Activated CD4-positive, alpha-beta T cell treated with anti-CD3 and anti-CD28 coated beads, Interleukin-2, amount 50 U/mL, for 1 hour (primary cell): ENCODE measurements around the gene CCDC92B.

ENCODE experiments used
- DNase-seq: peaks from one replicate; pipeline ENCODE4 v3.0.0-alpha.2; 2020

The CCDC92B gene

GRCh38 chr17:2777242-2777867, 27.9 kb upstream of the CCDC92B start:
- DNase-seq: no peak

- no peak for DNase-seq
Observed at GRCh38 chr17:2776589-2777241, 27.3 kb upstream of the CCDC92B start.

GRCh38 chr17:2775206-2775605, 25.8 kb upstream of the CCDC92B start:
- DNase-seq: no peak

GRCh38 chr17:2770129-2770528, 20.7 kb upstream of the CCDC92B start:
- no peak for DNase-seq

GRCh38 chr17:2758870-2759269, 9.4 kb upstream of the CCDC92B start:
- DNase-seq: no peak

- no peak for DNase-seq
Observed at GRCh38 chr17:2755891-2756724, 6.7 kb upstream of the CCDC92B start.

GRCh38 chr17:2751491-2751890, 2.0 kb upstream of the CCDC92B start:
- no peak for DNase-seq

GRCh38 chr17:2750721-2751120, 1.3 kb upstream of the CCDC92B start:
- no peak for DNase-seq

- DNase-seq: peak; percentile 67
Observed at GRCh38 chr17:2749784-2750181, 331 bp upstream of the CCDC92B start.

GRCh38 chr17:2745317-2746037, 4.0 kb downstream of the CCDC92B start:
- DNase-seq: no peak

- no peak for DNase-seq
Observed at GRCh38 chr17:2737693-2738092, 11.8 kb downstream of the CCDC92B start.

- no peak for DNase-seq
Observed at GRCh38 chr17:2736956-2737355, 12.5 kb downstream of the CCDC92B start.

- no peak for DNase-seq
Observed at GRCh38 chr17:2735896-2736295, 13.6 kb downstream of the CCDC92B start.

- no peak for DNase-seq
Observed at GRCh38 chr17:2734939-2735338, 14.5 kb downstream of the CCDC92B start.

- DNase-seq: no peak
Observed at GRCh38 chr17:2731807-2732206, 17.6 kb downstream of the CCDC92B start.

GRCh38 chr17:2730764-2731353, 18.6 kb downstream of the CCDC92B start:
- DNase-seq: no peak

- DNase-seq: peak; percentile 44
Observed at GRCh38 chr17:2724784-2725164, 24.7 kb downstream of the CCDC92B start.

- DNase-seq: no peak
Observed at GRCh38 chr17:2723997-2724783, 25.3 kb downstream of the CCDC92B start.

- DNase-seq: no peak
Observed at GRCh38 chr17:2723505-2723996, 25.9 kb downstream of the CCDC92B start.

- DNase-seq: no peak
Observed at GRCh38 chr17:2722611-2723010, 26.8 kb downstream of the CCDC92B start.

- no peak for DNase-seq
Observed at GRCh38 chr17:2721603-2722002, 27.8 kb downstream of the CCDC92B start.

- no peak for DNase-seq
Observed at GRCh38 chr17:2719861-2720260, 29.6 kb downstream of the CCDC92B start.
